Heart left ventricle (tissue), 13 donors: ENCODE results near the gene OVOL2.

Experiments
- POLR2A ChIP-seq, 2 donors: fragments of 450-650 bp; IDR thresholded peaks; one replicate each; pipeline ENCODE4 v1.6.1; 2017; ENCODE audit warnings: antibody characterized with exemption in 2 of 2, mild to moderate bottlenecking in 2 of 2, moderate library complexity in 2 of 2
- TF ChIP-seq, protein P1 (sequence below), 12 donors: fragments of 200-600 bp; sonication (generic) in 4 of 12; IDR thresholded peaks; one replicate each; pipeline versions ENCODE4 v1.5.0 to v1.8.0; 2018 to 2022; ENCODE audit warnings: antibody characterized with exemption in 12 of 12, mild to moderate bottlenecking in 5 of 12
- donor health status: ischemic (EF 13 %, LVEDD 7.1; RV severe dilation, severe dysfunction).
- donor health status: DM: no; HTN: yes; CAD: no.
- donor health status: DM: no; HTN: no; CAD: no.
- donor health status: ischemic (EF 25% LVEDD 6.9; RV normal size, moderate dysfunction).
- donor health status: ischemic (EF 25% LVEDD 5.7; RV mildly dilated, moderate dysfunction).
- donor health status: ischemic (EF 35%, LVEDD 5.7; RV mildly dilated, moderate dysfunction).
- donor health status: nonischemic (EF 11% LVEDD 7.7; RV severe dilation, severe dysfunction).
- donor health status: DM: yes; HTN: yes; CAD: no.
- donor health status: PGD.
- donor health status: ischemic (EF 29% LVEDD 5.4; RV normal size, mild dysfunction).
- donor health status: nonischemic (EF 23%, LVEDD 6.1; RV moderate dilation, normal function).

DNA sequence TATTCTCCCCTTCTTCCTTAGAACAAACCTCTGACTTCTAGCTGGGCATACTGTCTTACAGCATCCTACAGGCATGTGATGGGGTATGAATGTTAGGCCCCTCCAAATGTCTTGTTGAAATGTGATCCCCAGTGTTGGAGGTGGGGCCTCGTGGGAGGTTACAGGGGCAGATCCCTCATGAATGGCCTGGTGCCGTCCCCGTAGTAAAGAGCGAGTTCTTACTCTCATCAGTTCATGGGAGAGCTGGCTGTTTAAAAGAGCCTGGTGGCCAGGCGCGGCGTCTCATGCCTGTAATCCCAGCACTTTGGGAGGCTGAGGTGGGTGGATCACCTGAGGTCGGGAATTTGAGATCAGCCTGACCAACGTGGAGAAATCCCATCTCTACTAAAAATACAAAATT lies 15.5 kb downstream of the OVOL2 start:
- no peak for TF ChIP-seq POLR2A (IDR thresholded peaks at IDR 0.05)
- TF ChIP-seq, protein P1, sequence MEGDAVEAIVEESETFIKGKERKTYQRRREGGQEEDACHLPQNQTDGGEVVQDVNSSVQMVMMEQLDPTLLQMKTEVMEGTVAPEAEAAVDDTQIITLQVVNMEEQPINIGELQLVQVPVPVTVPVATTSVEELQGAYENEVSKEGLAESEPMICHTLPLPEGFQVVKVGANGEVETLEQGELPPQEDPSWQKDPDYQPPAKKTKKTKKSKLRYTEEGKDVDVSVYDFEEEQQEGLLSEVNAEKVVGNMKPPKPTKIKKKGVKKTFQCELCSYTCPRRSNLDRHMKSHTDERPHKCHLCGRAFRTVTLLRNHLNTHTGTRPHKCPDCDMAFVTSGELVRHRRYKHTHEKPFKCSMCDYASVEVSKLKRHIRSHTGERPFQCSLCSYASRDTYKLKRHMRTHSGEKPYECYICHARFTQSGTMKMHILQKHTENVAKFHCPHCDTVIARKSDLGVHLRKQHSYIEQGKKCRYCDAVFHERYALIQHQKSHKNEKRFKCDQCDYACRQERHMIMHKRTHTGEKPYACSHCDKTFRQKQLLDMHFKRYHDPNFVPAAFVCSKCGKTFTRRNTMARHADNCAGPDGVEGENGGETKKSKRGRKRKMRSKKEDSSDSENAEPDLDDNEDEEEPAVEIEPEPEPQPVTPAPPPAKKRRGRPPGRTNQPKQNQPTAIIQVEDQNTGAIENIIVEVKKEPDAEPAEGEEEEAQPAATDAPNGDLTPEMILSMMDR (IDR thresholded peaks at IDR 0.05), result no peak
